ENCODE measurements around the gene PHF12.
"Not testable (repeated sequence)": the region's sequence is repeated elsewhere in the genome, so short reads cannot be mapped to it uniquely, and the experiment has no call there.

PHF12 gene

GRCh38 chr17:28881533-28882056 is 69.7 kb downstream of the PHF12 start:
- Histone ChIP-seq H3K9ac (ENCODE audit: low read length in 2 of 2) (no peak overlapping the region), H3K27me3 (ENCODE audit: control insufficient read depth in 1 of 2, insufficient read depth in 2 of 2, low read length in 2 of 2) (no peaks in the 10 kb centered on the region), H3K4me3 (ENCODE audit: low read length in 2 of 2) (no peak overlapping the region), H3K36me3 (ENCODE audit: control insufficient read depth in 2 of 2, insufficient read depth in 2 of 2, low read length in 2 of 2) (peaks cover 46 to 64% of the 10 kb centered on the region in 2 donors), H3K4me1 (ENCODE audit: control insufficient read depth, insufficient read depth, low read length) (no peaks in the 10 kb centered on the region), H3K9me3 (ENCODE audit: control insufficient read depth in 2 of 2, low read length in 2 of 2) (no peaks in the 10 kb centered on the region), H3K27ac (ENCODE audit: low read length) (no peak overlapping the region)

- Histone ChIP-seq H3K4me3 (ENCODE audit: low read length in 2 of 2) (no peak overlapping the region), H3K9ac (ENCODE audit: low read length in 2 of 2) (no peak overlapping the region), H3K9me3 (ENCODE audit: control insufficient read depth in 2 of 2, low read length in 2 of 2) (no peaks in the 10 kb centered on the region), H3K36me3 (ENCODE audit: control insufficient read depth in 2 of 2, insufficient read depth in 2 of 2, low read length in 2 of 2) (peaks cover 45 to 64% of the 10 kb centered on the region in 2 donors), H3K27ac (ENCODE audit: low read length) (no peak overlapping the region), H3K4me1 (ENCODE audit: control insufficient read depth, insufficient read depth, low read length) (no peaks in the 10 kb centered on the region), H3K27me3 (ENCODE audit: control insufficient read depth in 1 of 2, insufficient read depth in 2 of 2, low read length in 2 of 2) (no peaks in the 10 kb centered on the region)
These were observed 70.8 kb downstream of the PHF12 start for GRCh38 chr17:28880572-28880945.

- Histone ChIP-seq H3K36me3 (ENCODE audit: control insufficient read depth in 2 of 2, insufficient read depth in 2 of 2, low read length in 2 of 2) (peaks cover 40 to 59% of the 10 kb centered on the region in 2 donors), H3K27me3 (ENCODE audit: control insufficient read depth in 1 of 2, insufficient read depth in 2 of 2, low read length in 2 of 2) (no peaks in the 10 kb centered on the region), H3K9me3 (ENCODE audit: control insufficient read depth in 2 of 2, low read length in 2 of 2) (no peaks in the 10 kb centered on the region), H3K27ac (ENCODE audit: low read length) (no peak overlapping the region), H3K4me1 (ENCODE audit: control insufficient read depth, insufficient read depth, low read length) (no peaks in the 10 kb centered on the region), H3K4me3 (ENCODE audit: low read length in 2 of 2) (no peak overlapping the region), H3K9ac (ENCODE audit: low read length in 2 of 2) (no peak overlapping the region)
These were observed 71.3 kb downstream of the PHF12 start for GRCh38 chr17:28879886-28880571.

DNA sequence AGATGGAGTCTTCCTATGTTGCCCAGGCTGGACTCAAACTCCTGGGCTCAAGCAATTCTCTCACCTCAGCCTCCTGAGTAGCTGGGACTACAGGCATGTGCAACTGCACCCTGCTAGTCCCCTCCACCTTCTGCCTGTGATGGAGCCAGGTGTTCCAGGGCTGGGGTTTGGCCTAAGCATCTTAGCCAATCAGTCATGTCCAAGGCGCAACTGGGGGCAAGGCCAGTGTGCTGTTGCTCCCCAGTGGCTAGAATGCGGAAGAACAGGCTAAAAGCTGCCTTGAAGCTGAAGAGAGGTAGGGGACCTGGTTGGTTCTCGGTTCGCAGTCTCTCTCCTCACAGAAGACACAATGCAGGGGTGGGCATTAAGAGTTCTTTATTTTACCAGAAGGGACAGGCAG is 72.3 kb downstream of the PHF12 start:
- H3K27ac ChIP-seq (ENCODE audit: low read length), result no peak overlapping the region
- no peaks in the 10 kb centered on the region for H3K9me3 ChIP-seq (ENCODE audit: control insufficient read depth in 2 of 2, low read length in 2 of 2)
- no peak overlapping the region for H3K9ac ChIP-seq (ENCODE audit: low read length in 2 of 2)
- H3K4me1 ChIP-seq (ENCODE audit: control insufficient read depth, insufficient read depth, low read length), result no peaks in the 10 kb centered on the region
- H3K36me3 ChIP-seq (ENCODE audit: control insufficient read depth in 2 of 2, insufficient read depth in 2 of 2, low read length in 2 of 2), result peaks cover 33 to 52% of the 10 kb centered on the region in 2 donors
- H3K4me3 ChIP-seq (ENCODE audit: low read length in 2 of 2), result no peak overlapping the region
- H3K27me3 ChIP-seq (ENCODE audit: control insufficient read depth in 1 of 2, insufficient read depth in 2 of 2, low read length in 2 of 2), result no peaks in the 10 kb centered on the region

DNA sequence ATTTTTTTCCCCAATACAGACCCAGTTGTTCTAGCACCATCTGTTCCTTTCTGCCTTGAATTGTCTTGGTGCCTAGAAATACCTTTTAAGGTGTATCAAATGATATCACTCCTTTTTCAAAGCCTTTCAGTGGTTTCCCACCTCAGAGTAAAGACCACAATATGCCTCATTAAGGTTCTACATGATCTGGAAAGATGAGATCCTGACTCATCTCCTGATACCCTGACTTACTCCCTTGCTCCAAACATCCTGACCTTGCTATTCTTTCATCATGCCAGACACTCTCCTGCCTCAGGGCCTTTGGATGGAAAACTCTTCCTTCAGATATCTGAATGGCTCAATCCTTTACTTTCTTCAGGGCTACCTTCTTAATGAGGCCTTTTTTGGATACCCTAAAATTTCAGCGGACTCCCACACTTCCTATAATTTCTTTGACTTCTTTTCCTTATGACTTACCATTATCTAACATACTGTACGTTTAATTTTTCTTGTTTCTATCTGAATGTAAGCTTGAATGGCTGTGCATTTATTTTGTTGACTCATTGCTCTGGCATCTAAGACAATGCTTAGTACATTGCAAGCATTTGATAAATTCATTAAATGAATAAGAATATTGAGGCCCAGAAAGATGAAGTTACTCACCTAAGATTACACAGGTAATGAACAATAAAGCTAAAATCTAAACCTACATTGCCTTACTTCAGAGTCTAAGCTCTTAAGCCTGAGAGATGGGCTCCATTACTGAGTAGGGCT is 73.0 kb downstream of the PHF12 start:
- Histone ChIP-seq H3K4me3 (ENCODE audit: low read length in 2 of 2) (no peak overlapping the region), H3K36me3 (ENCODE audit: control insufficient read depth in 2 of 2, insufficient read depth in 2 of 2, low read length in 2 of 2) (peaks cover 33 to 47% of the 10 kb centered on the region in 2 donors), H3K27me3 (ENCODE audit: control insufficient read depth in 1 of 2, insufficient read depth in 2 of 2, low read length in 2 of 2) (no peaks in the 10 kb centered on the region), H3K27ac (ENCODE audit: low read length) (no peak overlapping the region), H3K9ac (ENCODE audit: low read length in 2 of 2) (no peak overlapping the region), H3K4me1 (ENCODE audit: control insufficient read depth, insufficient read depth, low read length) (no peaks in the 10 kb centered on the region), H3K9me3 (ENCODE audit: control insufficient read depth in 2 of 2, low read length in 2 of 2) (no peaks in the 10 kb centered on the region)

GRCh38 chr17:28877150-28877711 is 74.1 kb downstream of the PHF12 start:
- not testable (repeated sequence) for H3K27me3 ChIP-seq (ENCODE audit: control insufficient read depth in 1 of 2, insufficient read depth in 2 of 2, low read length in 2 of 2); H3K4me1 ChIP-seq (ENCODE audit: control insufficient read depth, insufficient read depth, low read length); H3K4me3 ChIP-seq (ENCODE audit: low read length in 2 of 2); H3K27ac ChIP-seq (ENCODE audit: low read length); H3K9me3 ChIP-seq (ENCODE audit: control insufficient read depth in 2 of 2, low read length in 2 of 2); H3K9ac ChIP-seq (ENCODE audit: low read length in 2 of 2)
- peaks cover 26 to 36% of the 10 kb centered on the region in 2 donors for H3K36me3 ChIP-seq (ENCODE audit: control insufficient read depth in 2 of 2, insufficient read depth in 2 of 2, low read length in 2 of 2)

- H3K9ac ChIP-seq (ENCODE audit: low read length in 2 of 2), result no peak overlapping the region
These were observed 75.3 kb downstream of the PHF12 start for GRCh38 chr17:28875848-28876550.

GRCh38 chr17:28874750-28875149 is 76.6 kb downstream of the PHF12 start:
- Histone ChIP-seq H3K36me3 (ENCODE audit: control insufficient read depth in 2 of 2, insufficient read depth in 2 of 2, low read length in 2 of 2) (peaks cover 3 to 11% of the 10 kb centered on the region in 2 donors), H3K9me3 (ENCODE audit: control insufficient read depth in 2 of 2, low read length in 2 of 2) (no peaks in the 10 kb centered on the region)

More at GRCh38 chr17:28875848-28876550, 75.3 kb downstream of the PHF12 start:
- no peak overlapping the region for H3K27ac ChIP-seq (ENCODE audit: low read length)
- H3K27me3 ChIP-seq (ENCODE audit: control insufficient read depth in 1 of 2, insufficient read depth in 2 of 2, low read length in 2 of 2), result no peaks in the 10 kb centered on the region
- no peaks in the 10 kb centered on the region for H3K4me1 ChIP-seq (ENCODE audit: control insufficient read depth, insufficient read depth, low read length)
- no peaks in the 10 kb centered on the region for H3K9me3 ChIP-seq (ENCODE audit: control insufficient read depth in 2 of 2, low read length in 2 of 2)
- no peak overlapping the region for H3K4me3 ChIP-seq (ENCODE audit: low read length in 2 of 2)
- H3K36me3 ChIP-seq (ENCODE audit: control insufficient read depth in 2 of 2, insufficient read depth in 2 of 2, low read length in 2 of 2), result peaks cover 13 to 24% of the 10 kb centered on the region in 2 donors

GRCh38 chr17:28873839-28874238 is 77.5 kb downstream of the PHF12 start:
- Histone ChIP-seq H3K4me3 (ENCODE audit: low read length in 2 of 2) (no peak overlapping the region), H3K27ac (ENCODE audit: low read length) (no peak overlapping the region), H3K4me1 (ENCODE audit: control insufficient read depth, insufficient read depth, low read length) (no peaks in the 10 kb centered on the region), H3K9ac (ENCODE audit: low read length in 2 of 2) (no peak overlapping the region), H3K36me3 (ENCODE audit: control insufficient read depth in 2 of 2, insufficient read depth in 2 of 2, low read length in 2 of 2) (peaks cover 3% of the 10 kb centered on the region in 2 donors), H3K9me3 (ENCODE audit: control insufficient read depth in 2 of 2, low read length in 2 of 2) (no peaks in the 10 kb centered on the region), H3K27me3 (ENCODE audit: control insufficient read depth in 1 of 2, insufficient read depth in 2 of 2, low read length in 2 of 2) (no peaks in the 10 kb centered on the region)

More at GRCh38 chr17:28874750-28875149, 76.6 kb downstream of the PHF12 start:
- Histone ChIP-seq H3K4me1 (ENCODE audit: control insufficient read depth, insufficient read depth, low read length) (no peaks in the 10 kb centered on the region), H3K9ac (ENCODE audit: low read length in 2 of 2) (no peak overlapping the region), H3K27ac (ENCODE audit: low read length) (no peak overlapping the region), H3K4me3 (ENCODE audit: low read length in 2 of 2) (no peak overlapping the region), H3K27me3 (ENCODE audit: control insufficient read depth in 1 of 2, insufficient read depth in 2 of 2, low read length in 2 of 2) (no peaks in the 10 kb centered on the region)

GRCh38 chr17:28871056-28871579 is 80.2 kb downstream of the PHF12 start:
- no peak overlapping the region for H3K9ac ChIP-seq (ENCODE audit: low read length in 2 of 2)
- H3K27ac ChIP-seq (ENCODE audit: low read length), result no peak overlapping the region
- H3K27me3 ChIP-seq (ENCODE audit: control insufficient read depth in 1 of 2, insufficient read depth in 2 of 2, low read length in 2 of 2), result no peaks in the 10 kb centered on the region
- no peaks in the 10 kb centered on the region for H3K36me3 ChIP-seq (ENCODE audit: control insufficient read depth in 2 of 2, insufficient read depth in 2 of 2, low read length in 2 of 2)
- no peak overlapping the region for H3K4me3 ChIP-seq (ENCODE audit: low read length in 2 of 2)
- no peaks in the 10 kb centered on the region for H3K4me1 ChIP-seq (ENCODE audit: control insufficient read depth, insufficient read depth, low read length)
- H3K9me3 ChIP-seq (ENCODE audit: control insufficient read depth in 2 of 2, low read length in 2 of 2), result no peaks in the 10 kb centered on the region
